ENCODE results near the gene MKRN3. TPM values are rescaled to one million over a fixed set of nuclear protein-coding genes. Genes with fewer than 3 reads are reported as not detected.
A peak's percentile ranks its signal among the peaks of the same experiment; 100 is the strongest.

Gene MKRN3
- total RNA-seq, 6 donors from 2014 or later: 0.55 to 2.3 (median 2.1) TPM; not detected in 3

- no peak for TF ChIP-seq POLR2AphosphoS5 (IDR thresholded peaks at IDR 0.05)
- TF ChIP-seq POLR2A (IDR thresholded peaks at IDR 0.05): no peak
- TF ChIP-seq CTCF (IDR thresholded peaks at IDR 0.05): no peak
- no peak for TF ChIP-seq EP300 (IDR thresholded peaks at IDR 0.05)
- Histone ChIP-seq H3K36me3 (no peaks in the 10 kb centered on the region), H3K9me3 (no peaks in the 10 kb centered on the region), H3K27ac (no peak overlapping the region), H3K4me3 (no peak overlapping the region), H3K27me3 (no peaks in the 10 kb centered on the region), H3K4me1 (no peaks in the 10 kb centered on the region)
- DNase-seq (peak in 1 of 2 donors; percentile 40), ATAC-seq (ENCODE audit: low FRiP score in 2 of 2) (no peak)
- WGBS, 2 donors: 29 to 64% methylated on average over 19 of the region's 19 CpGs
These were observed 3.6 kb upstream of the MKRN3 start for GRCh38 chr15:23561914-23562313.

- WGBS, 2 donors: 80 to 88% methylated on average over 14 of the region's 14 CpGs
- no peaks in the 10 kb centered on the region for H3K27me3 ChIP-seq
- H3K36me3 ChIP-seq: no peaks in the 10 kb centered on the region
- ATAC-seq (ENCODE audit: low FRiP score in 2 of 2): no peak
- no peaks in the 10 kb centered on the region for H3K4me1 ChIP-seq
- H3K9me3 ChIP-seq: no peaks in the 10 kb centered on the region
- no peak for TF ChIP-seq POLR2AphosphoS5 (IDR thresholded peaks at IDR 0.05)
- no peak for TF ChIP-seq POLR2A (IDR thresholded peaks at IDR 0.05)
- no peak for DNase-seq
- no peak overlapping the region for H3K27ac ChIP-seq
- peak overlapping the region in 1 of 4 donors; percentile 33 for H3K4me3 ChIP-seq
These were observed 566 bp upstream of the MKRN3 start for GRCh38 chr15:23564821-23565394.

- DNase-seq (peak in 1 of 2 donors; percentile 70), ATAC-seq (ENCODE audit: low FRiP score in 2 of 2) (peak in 1 of 2 donors; percentile 26)
- TF ChIP-seq EP300 (IDR thresholded peaks at IDR 0.05): no peak
- TF ChIP-seq CTCF (IDR thresholded peaks at IDR 0.05): no peak
- TF ChIP-seq POLR2AphosphoS5 (IDR thresholded peaks at IDR 0.05): no peak
- TF ChIP-seq POLR2A (IDR thresholded peaks at IDR 0.05): no peak
- Histone ChIP-seq H3K4me3 (peak overlapping the region in 2 of 4 donors; percentile 26 to 33), H3K4me1 (no peaks in the 10 kb centered on the region), H3K27me3 (no peaks in the 10 kb centered on the region), H3K27ac (peak overlapping the region in 1 of 4 donors; percentile 35), H3K36me3 (no peaks in the 10 kb centered on the region), H3K9me3 (no peaks in the 10 kb centered on the region)
- 79 to 83% methylated on average over 8 to 22 of the region's 22 CpGs for WGBS, 2 donors
These were observed 639 bp downstream of the MKRN3 start for GRCh38 chr15:23566071-23566554.

- no peak overlapping the region for H3K27ac ChIP-seq
- no peaks in the 10 kb centered on the region for H3K27me3 ChIP-seq
- DNase-seq (no peak), ATAC-seq (ENCODE audit: low FRiP score in 2 of 2) (no peak)
- 88 to 93% methylated on average over 8 of the region's 8 CpGs for WGBS, 2 donors
- TF ChIP-seq POLR2AphosphoS5 (IDR thresholded peaks at IDR 0.05): no peak
- no peak for TF ChIP-seq CTCF (IDR thresholded peaks at IDR 0.05)
- no peak for TF ChIP-seq POLR2A (IDR thresholded peaks at IDR 0.05)
- no peak for TF ChIP-seq EP300 (IDR thresholded peaks at IDR 0.05)
- H3K9me3 ChIP-seq: no peaks in the 10 kb centered on the region
- H3K36me3 ChIP-seq: no peaks in the 10 kb centered on the region
- no peaks in the 10 kb centered on the region for H3K4me1 ChIP-seq
- H3K4me3 ChIP-seq: no peak overlapping the region
These were observed 1.2 kb downstream of the MKRN3 start for GRCh38 chr15:23566651-23567050.

GRCh38 chr15:23567921-23568320, 2.4 kb downstream of the MKRN3 start:
- Histone ChIP-seq H3K9me3 (no peaks in the 10 kb centered on the region), H3K27ac (no peak overlapping the region), H3K4me3 (no peak overlapping the region), H3K27me3 (no peaks in the 10 kb centered on the region), H3K4me1 (no peaks in the 10 kb centered on the region), H3K36me3 (no peaks in the 10 kb centered on the region)
- 78 to 84% methylated on average over 1 of the region's 1 CpG for WGBS, 2 donors
- DNase-seq: no peak
- ATAC-seq (ENCODE audit: low FRiP score in 2 of 2): no peak
- TF ChIP-seq POLR2A (IDR thresholded peaks at IDR 0.05): no peak
- TF ChIP-seq EP300 (IDR thresholded peaks at IDR 0.05): no peak
- no peak for TF ChIP-seq CTCF (IDR thresholded peaks at IDR 0.05)
- no peak for TF ChIP-seq POLR2AphosphoS5 (IDR thresholded peaks at IDR 0.05)

Data from upper lobe of left lung (tissue), 6 donors.